Measurements from ENCODE around the gene MAMDC2.

Gene MAMDC2, protein sequence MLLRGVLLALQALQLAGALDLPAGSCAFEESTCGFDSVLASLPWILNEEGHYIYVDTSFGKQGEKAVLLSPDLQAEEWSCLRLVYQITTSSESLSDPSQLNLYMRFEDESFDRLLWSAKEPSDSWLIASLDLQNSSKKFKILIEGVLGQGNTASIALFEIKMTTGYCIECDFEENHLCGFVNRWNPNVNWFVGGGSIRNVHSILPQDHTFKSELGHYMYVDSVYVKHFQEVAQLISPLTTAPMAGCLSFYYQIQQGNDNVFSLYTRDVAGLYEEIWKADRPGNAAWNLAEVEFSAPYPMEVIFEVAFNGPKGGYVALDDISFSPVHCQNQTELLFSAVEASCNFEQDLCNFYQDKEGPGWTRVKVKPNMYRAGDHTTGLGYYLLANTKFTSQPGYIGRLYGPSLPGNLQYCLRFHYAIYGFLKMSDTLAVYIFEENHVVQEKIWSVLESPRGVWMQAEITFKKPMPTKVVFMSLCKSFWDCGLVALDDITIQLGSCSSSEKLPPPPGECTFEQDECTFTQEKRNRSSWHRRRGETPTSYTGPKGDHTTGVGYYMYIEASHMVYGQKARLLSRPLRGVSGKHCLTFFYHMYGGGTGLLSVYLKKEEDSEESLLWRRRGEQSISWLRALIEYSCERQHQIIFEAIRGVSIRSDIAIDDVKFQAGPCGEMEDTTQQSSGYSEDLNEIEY

DNA sequence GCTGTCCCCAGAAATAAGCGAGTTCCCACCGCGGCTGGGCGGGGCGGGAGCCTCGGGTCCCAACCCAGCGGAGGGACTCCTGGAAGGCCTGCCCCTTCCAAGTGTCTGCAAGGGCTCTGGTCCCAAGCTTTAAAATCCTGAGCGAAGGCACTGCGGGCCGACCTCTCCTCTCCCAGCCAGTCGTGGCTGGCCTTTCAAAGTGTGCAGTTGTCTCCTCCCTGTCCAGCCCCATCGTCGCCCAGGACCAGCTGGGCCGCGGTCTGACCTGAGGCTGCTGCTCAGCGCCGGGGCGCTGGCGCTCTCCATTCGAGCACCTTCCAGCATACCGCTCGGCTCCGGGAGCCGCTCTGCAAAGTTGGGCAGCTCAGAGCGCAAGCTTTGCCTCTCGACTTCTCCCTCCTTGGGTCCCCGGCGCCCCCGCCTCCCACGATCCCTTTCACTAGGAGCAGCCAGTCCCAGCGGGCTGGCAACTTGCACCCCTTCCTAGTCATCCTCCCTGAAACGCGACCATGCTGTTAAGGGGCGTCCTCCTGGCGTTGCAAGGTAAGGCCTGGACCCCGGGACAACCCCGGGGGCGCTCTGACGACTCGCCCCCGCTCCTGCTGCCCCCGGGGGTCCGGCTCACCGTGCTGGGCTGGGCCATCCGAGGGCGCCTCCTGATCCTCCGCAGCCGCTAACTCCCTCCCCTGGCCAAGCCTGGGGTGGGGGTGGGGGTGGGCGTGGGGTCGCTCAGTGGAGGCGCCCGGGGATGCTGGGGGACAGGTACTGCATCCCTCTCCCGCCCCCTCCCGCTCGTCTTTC lies at the start of gene MAMDC2:
TSS of gene MAMDC2 (plus strand) at position 160 of the 801 bp plus-strand sequence. CDS start at position 510, 350 bp downstream.
- peak within 1 kb of the TSS in 13 of 21 experiments; percentile 4 to 80 (median 27) for H3K27ac ChIP-seq
- H3K4me3 ChIP-seq, result peak within 1 kb of the TSS; percentile 17 to 47 (median 33)

DNA sequence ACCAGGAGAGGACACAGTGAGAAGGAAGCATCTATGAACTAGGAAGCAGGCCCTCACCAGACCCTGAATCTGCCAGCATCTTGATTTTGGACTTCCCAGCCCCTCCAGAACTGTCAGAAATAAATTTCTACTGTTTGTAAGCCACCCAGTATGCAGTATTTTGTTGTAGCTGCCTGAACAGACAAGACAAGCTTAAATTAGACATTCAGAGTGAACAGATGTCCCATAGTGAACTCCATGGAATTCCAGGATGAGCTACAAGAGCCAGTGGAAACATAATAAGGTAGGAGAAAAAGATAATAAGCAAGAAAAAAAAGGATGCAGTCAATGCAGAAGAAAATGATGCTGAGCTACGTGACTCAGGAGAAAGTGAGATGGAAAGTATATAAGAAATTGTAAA lies 47.8 kb upstream of the MAMDC2 start:
- peak overlapping the region in 3 of 21 experiments; percentile 51 to 71 (median 59) for H3K27ac ChIP-seq
- H3K4me3 ChIP-seq, result no peak overlapping the region

DNA sequence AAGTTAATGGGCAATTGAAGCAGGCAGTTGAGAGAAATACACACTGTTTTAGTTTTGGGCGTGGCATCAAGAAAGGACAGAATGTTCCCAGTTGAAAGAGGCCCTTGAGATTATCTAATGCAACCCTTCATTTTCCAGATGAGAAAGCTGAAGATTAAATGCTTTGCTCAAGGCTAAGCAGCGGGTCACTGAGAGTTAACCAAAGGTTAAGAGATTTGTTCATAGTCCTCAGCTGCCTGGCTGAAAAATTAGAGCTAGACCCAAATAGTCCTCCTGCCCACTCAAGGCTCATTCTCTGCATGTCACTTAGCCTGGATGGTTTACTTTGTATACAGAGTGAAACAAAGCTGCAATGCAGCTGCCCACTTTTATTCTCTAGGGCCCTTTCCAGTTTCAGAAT lies 46.7 kb upstream of the MAMDC2 start:
- H3K27ac ChIP-seq, result peak overlapping the region in 2 of 21 experiments; percentile 10 to 33
- no peak overlapping the region for H3K4me3 ChIP-seq

DNA sequence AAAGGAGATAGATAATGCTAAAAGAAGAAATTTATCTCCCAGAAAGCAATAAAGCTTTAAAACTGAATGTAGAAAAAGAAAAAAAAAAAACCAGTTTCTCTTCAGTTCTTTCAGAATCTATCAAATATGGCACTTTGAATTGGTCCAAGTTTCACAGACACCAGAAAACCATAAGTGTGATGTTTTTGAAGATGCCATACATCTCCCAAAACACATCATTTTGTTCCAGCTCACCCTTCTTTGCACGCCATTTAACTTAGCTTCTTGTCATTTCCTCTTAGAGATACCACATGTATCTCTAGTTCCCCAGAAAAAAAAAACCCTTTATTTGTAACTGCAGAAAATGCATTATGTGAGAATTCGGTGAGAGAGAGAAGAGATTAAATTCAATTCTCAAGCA lies 46.1 kb upstream of the MAMDC2 start:
- H3K27ac ChIP-seq, result peak overlapping the region in 3 of 21 experiments; percentile 10 to 45 (median 33)

DNA sequence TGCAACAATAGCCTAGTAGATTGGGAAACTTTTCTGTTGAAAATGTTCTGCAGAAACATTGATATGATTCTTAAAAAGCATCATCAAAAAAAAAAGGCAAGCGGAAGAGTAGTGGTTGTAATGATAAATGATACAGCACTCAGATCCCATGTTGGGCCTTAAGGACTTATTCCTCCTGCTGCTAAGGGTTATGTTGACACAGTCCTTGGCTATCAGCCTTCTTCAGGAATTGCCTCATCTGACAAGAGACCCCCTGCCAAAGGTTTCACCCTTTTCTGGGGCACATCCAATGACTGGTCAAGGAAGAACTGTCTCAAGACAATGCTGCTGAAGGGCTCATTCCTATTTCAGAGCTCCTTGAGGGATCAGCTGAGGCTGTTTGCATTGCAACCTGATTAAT lies 44.3 kb upstream of the MAMDC2 start:
- no peak overlapping the region for H3K4me3 ChIP-seq
- no peak overlapping the region for H3K27ac ChIP-seq

More for the DNA sequence above, 46.1 kb upstream of the MAMDC2 start:
- no peak overlapping the region for H3K4me3 ChIP-seq

DNA sequence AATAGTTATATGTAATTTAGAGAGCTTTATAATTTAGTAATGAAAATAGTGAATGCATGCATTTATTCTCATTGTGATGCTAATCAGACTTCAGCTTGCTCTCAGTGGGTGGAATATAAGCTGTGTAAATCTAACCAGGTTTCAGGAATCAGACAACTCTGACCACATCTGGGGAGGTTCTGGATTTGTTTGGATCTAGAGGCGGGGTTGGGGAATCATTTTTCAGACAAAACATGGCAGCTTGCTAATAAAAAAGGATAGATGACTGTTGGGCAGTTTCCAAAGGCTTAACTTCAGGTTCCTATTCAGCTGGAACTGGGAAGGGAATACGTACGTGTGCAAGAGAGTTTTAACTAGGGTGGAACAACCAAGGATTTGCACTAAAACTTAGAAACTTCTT lies 43.2 kb upstream of the MAMDC2 start:
- H3K27ac ChIP-seq, result no peak overlapping the region
- H3K4me3 ChIP-seq, result no peak overlapping the region

DNA sequence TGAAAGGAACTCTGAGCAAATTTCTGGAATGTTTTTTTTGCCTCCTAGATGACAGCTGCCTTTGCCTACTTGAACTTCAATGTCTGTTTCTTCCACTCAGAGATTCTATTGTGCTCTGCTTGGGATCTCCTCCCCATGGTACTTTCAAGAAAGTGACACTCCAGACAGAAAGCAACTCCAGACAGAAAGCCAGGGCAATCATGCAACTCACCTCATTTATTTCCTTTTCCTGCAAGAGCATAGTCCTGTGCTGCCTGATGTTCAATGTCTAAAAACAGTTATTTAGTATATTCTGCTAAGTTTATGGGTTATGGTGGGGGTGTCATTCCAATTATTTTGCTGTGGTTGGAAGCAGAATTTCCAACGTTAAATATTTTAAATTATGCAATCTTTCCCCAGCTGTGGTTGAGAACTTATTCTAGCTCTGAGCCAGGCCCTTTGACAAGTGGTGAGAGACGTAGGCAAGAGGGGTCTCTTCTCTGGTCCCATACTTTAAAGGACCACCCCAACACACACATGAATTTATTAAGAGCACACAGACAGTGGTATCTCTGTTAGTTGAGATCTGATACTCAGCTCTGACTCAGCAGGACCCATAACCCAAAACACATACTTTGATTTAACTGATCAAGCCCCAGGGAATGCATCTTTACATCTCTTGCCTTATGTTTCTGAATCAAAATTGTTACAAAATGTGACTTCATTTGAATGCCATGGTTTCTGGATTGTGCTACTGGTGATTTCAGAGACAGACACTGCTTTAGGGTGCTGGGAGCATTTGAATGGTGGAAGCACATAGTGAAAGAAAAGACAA lies 39.5 kb upstream of the MAMDC2 start:
- no peak overlapping the region for H3K27ac ChIP-seq
- H3K4me3 ChIP-seq, result no peak overlapping the region

DNA sequence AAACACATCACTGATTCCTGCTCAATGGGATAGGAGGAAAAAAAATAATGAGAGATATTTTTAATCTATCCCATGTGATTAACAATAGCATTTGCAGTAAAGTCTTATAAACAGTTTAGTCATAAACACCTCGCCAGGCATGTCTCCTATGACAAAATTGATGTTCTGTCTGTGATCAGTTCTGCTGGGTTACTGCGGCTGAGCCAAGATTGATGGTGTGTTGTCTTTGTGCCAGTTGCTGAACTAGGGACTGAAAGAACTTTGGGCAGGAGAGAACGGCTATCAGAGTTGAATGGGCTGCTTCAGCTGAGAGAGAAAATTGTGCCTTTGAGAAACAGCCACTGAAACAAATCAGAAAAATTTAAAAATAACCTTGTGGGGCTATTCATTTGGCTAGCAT lies 37.3 kb upstream of the MAMDC2 start:
- no peak overlapping the region for H3K4me3 ChIP-seq
- H3K27ac ChIP-seq, result peak overlapping the region in 1 of 21 experiments; percentile 7

DNA sequence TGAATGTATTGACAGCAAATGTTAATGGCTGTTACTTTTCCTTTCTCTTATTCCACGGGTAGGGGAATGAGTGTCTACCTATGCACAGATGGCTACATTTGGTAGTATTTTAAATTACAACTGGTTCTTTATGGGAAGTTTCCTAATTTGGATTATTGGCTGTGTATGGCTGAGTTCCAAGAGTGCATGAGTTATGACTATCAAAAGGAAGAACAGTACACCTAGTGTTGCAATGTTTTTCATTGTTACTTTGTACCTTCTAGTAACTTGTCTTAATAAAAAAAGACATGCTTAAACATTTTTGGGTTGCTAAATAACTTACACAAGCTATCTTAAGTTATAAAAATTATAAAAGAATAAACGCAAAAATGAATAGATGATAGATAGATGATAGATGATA lies 35.8 kb upstream of the MAMDC2 start:
- no peak overlapping the region for H3K27ac ChIP-seq
- H3K4me3 ChIP-seq, result no peak overlapping the region

DNA sequence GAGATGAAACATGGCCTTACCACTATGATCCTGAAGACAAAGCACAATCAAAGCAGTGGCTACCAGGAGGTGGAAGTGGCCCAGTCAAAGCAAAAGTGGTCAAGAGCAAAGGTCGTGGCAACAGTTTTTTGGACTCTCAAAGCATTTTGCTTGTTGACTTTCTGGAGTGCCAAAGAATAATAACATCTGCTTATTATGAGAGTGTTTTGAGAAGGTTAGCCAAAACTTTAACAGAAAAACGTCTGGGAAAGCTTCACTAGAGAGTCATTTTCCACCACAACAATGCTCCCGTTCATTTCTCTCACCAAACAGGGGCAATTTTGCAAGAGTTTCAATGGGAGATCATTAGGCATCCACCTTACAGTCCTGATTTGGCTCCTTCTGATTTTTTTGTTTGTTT lies 33.6 kb upstream of the MAMDC2 start:
- Histone ChIP-seq H3K27ac (no peak overlapping the region), H3K4me3 (no peak overlapping the region)

DNA sequence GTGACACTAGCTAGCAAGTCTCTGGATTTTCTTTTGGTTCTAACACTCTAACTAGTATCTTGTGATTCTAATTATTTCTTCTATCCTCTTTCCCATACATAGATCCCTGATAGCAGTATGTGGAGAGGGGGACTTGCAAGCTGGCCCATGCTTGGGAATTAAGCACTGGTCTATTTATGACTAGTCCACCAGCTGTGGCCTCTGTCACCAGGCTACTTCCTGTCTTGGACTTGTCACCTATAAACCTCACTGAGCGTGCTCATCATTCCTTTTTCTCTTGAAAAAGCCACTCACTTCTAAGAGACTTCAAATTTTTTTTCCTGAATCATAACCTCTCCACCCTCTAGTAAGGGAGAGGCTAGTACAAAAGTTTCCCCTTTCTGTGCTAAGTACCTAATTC lies 32.3 kb upstream of the MAMDC2 start:
- no peak overlapping the region for H3K27ac ChIP-seq

DNA sequence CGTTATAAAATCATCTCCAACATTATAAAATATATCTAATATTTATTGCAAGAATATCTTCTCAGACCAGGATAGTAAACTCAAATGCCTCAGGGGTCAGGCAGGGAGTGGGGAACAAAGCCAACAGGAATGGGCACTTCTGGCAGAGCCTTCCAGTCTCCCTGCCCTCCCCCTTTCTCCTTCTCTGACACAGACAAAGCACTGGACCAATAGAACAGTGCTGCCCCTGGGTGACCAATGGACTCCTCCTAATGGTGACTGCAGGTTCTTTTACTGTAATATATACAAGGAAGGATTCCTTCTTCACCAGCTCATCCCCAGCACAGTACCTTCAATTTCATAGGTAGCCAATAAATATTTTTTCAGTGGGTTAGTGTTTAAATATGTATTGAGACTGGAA lies 31.1 kb upstream of the MAMDC2 start:
- no peak overlapping the region for H3K27ac ChIP-seq
- H3K4me3 ChIP-seq, result no peak overlapping the region

More for the DNA sequence above, 32.3 kb upstream of the MAMDC2 start:
- H3K4me3 ChIP-seq, result no peak overlapping the region

DNA sequence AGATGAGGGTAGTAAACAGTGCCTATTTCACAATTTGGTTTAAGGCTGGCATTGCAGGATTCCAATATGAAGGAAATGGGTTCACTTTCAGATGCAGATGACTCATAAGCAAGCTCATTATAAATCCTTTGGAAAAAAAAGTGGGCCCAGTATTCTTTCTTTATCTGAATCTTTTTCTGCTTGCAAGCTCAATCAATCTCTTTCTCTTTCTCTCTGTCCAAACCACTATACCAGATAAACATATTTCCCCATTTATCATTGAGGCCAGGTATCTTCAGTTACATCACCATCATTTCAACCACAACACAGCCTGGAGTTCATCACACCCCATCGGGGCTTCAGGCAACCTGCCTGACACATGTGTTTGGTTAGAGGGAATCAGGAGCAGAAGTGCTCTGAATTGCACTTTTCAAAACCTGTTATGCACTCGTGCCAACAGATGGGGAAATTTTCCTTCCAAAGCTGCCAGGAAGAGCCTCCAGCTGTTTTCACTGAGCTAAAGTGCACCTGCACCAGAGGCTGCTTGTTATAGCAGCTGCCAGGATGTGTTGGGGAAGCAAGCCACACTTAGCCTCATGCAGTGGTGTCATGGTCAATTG lies 30.0 kb upstream of the MAMDC2 start:
- H3K27ac ChIP-seq, result peak overlapping the region in 1 of 21 experiments; percentile 14
- H3K4me3 ChIP-seq, result no peak overlapping the region

DNA sequence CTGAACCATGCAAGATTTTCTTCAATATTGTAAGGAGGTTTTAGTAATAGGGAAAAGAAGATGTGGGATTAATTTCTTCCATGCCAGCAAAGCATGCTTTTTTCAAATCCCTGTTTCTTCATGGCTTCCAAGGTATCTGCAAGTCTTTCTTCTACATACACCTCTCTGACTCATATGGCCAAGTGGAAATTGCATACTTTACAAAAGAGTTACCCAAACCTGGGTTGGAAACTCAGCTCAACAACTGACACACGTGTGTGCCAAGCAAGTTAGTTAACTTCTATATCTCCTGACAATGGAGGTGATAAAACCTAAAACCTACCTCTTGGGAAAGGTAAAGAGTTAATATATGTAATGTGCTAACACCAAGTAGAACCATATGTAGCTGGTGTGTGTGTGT lies 28.5 kb upstream of the MAMDC2 start:
- Histone ChIP-seq H3K4me3 (no peak overlapping the region), H3K27ac (no peak overlapping the region)

DNA sequence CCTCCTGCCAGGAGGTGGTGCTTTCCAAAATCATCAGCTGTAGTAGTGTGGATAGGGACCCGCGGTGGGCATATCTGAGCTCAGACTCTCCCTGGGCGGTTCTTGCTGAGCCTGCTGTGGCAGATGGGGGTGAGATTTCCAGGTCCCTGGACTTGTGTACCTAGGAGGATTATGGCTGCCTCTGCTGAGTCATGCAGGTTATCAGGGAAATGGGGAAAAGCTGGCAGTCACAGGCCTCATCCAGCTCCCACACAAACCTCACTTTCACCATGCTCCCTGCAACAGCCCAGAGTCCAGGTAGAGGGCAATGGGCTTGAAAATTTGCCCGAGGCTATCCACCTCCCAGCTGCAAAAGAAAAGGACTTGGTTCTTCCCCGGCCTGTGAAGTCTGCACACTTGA lies 23.4 kb upstream of the MAMDC2 start:
- H3K4me3 ChIP-seq, result no peak overlapping the region
- no peak overlapping the region for H3K27ac ChIP-seq

DNA sequence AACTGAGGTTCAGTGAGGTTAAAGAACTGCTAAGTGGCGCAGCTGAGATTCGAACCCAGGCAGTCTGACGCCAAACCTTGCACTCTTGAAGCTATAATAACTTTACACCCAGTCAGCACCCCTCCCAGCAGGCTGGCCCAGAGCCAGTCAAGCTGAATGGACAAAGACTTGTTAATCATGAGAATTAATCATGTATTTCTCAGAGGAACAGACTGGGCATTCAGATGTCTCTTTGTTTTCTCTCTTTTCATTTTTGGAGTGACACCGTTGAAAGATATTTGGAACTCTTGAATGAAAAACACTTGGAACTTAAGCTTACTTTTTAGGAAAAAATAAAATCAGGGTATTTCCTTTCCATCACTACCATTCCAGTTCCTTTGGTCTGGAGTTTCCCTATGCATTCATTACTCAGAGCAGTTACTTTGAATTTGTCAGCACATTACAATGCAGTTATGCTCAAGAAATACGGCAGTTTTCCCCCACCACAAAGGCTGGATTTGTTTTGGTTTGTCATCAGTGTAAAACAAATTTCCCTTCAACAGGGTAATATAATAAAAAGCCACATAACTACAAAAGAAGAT lies 22.6 kb upstream of the MAMDC2 start:
- H3K27ac ChIP-seq, result no peak overlapping the region
- H3K4me3 ChIP-seq, result no peak overlapping the region

DNA sequence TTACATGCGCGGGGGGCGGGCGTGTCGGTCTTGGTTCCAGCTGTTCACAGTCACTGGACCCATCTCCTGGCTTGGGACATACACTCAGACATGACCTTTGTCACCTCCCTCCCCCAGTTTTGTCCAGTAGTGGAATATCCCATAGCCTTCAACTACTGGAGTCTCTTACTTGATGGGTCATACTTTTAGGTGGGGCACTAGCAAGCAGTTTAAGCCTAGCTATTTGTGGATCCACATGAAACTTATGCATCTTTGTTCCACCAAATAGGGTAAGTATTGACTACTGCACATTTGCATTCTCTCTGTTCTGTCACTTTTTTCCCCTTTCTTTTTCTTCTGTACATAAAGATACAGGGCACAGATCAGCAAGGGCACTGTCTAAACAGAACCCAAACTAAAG lies 15.4 kb upstream of the MAMDC2 start:
- no peak overlapping the region for H3K4me3 ChIP-seq
- no peak overlapping the region for H3K27ac ChIP-seq

DNA sequence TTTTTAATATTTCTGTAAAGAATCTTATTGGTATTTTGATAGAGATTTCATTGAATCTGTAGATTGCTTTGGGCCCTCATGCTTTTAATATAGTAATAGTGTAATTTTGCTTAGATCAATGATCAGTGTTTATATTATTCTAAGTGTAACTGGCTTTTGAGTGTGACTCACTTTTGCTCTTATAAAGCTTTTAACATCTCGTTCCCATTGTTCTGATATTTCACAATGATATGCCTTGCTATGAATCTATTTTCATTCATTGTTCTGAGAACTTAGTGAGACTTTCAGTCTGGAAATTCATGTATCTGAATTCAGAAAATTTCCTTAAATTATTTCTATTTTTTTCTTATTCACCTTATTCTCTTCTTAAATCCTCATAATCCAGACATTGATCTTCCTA lies 13.5 kb upstream of the MAMDC2 start:
- H3K4me3 ChIP-seq, result no peak overlapping the region
- H3K27ac ChIP-seq, result peak overlapping the region in 1 of 21 experiments; percentile 2

DNA sequence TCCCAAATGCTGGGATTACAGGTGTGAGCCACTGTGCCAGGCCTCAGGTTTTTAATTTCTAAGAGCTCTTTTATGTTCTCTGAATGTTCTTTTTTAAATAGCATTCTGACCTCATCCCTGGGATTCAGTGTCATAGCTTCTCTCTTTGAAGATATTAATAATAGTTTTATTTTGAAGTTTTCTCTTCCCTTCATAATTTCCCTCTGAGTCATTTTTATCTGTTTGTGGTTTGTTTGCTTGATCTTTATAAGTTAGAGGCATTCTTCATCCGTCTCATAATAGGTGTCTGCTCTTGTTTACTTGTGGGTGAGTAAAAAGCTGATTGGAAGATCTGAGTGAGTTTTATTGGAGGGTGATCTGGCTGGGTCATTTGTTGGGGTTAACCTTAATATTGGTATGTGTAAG lies 12.5 kb upstream of the MAMDC2 start:
- H3K4me3 ChIP-seq, result no peak overlapping the region
- no peak overlapping the region for H3K27ac ChIP-seq
